ENCODE data around the gene SLC16A3. TPM values are rescaled to one million over a fixed set of nuclear protein-coding genes. Genes with fewer than 3 reads are reported as not detected.

SLC16A3 gene
- polyA plus RNA-seq, 1 of the 3 experiments (the other 2 are of a cell fraction) = 70.7 TPM

- Histone ChIP-seq H3K27me3 (ENCODE audit: insufficient read depth) (no peaks in the 10 kb centered on the region), H3K4me2 (no peak overlapping the region), H2AFZ (ENCODE audit: low read depth) (no peak overlapping the region), H3K36me3 (replicated peaks in 1 of 2; ENCODE audit: control insufficient read depth in 1 of 2, insufficient read depth in 2 of 2, low read length in 1 of 2) (peaks cover 23 to 44% of the 10 kb centered on the region in 2 experiments), H3K9me2 (no peaks in the 10 kb centered on the region), H3K9ac (no peak overlapping the region), H3K9me3 (no peaks in the 10 kb centered on the region), H3F3A (replicated peaks; ENCODE audit: insufficient read depth) (peaks cover 6% of the 10 kb centered on the region), H3K4me1 (ENCODE audit: control insufficient read depth in 1 of 2, insufficient read depth in 2 of 2, low read depth in 1 of 2, low read length in 1 of 2) (peaks cover 5 to 6% of the 10 kb centered on the region in 2 experiments; a peak in 2 of 4 replicates), H3K27ac (ENCODE audit: low read depth in 2 of 2, low read length in 1 of 2) (no peak overlapping the region), H3K4me3 (ENCODE audit: low read depth in 2 of 2, low read length in 1 of 2) (no peak overlapping the region), H4K20me1 (ENCODE audit: insufficient read depth) (0 out of 2 replicates have a peak, but pooled peaks cover 3% of the 10 kb centered on the region), H3K79me2 (ENCODE audit: insufficient read depth) (peaks cover 14% of the 10 kb centered on the region; the same call in 1 of the 2 replicates)
- ChIA-PET POLR2A (no interaction called here), CTCF (interaction anchor here (1.1 to 2.9 kb wide), 3 partner anchors 37 to 170 kb away, joined by 3 to 12 read pairs (median 4); no protein-coding TSS in a partner anchor)
- DNase-seq = no peak
- 95% methylated on average over 17 of the region's 17 CpGs for WGBS (ENCODE audit: low lambda C conversion rate)
- TF ChIP-seq YY1 (IDR thresholded peaks at IDR 0.05; ENCODE audit: low read depth) (no peak), NRF1 (IDR thresholded peaks at IDR 0.05; ENCODE audit: low read depth, low read length) (no peak), RAD21 (IDR thresholded peaks at IDR 0.05; ENCODE audit: low read length) (no peak), POLR2AphosphoS5 (IDR thresholded peaks at IDR 0.05; ENCODE audit: low read depth, low read length) (no peak), ZBTB33 (IDR thresholded peaks at IDR 0.05; ENCODE audit: borderline replicate concordance, low read depth) (no peak), CTCF (IDR thresholded peaks at IDR 0.05) (no peak), FOXJ3 (CRISPR knock-in tag; IDR thresholded peaks at IDR 0.05) (no peak), GABPA (IDR thresholded peaks at IDR 0.05; ENCODE audit: low read depth) (no peak), SIN3A (IDR thresholded peaks at IDR 0.05; ENCODE audit: borderline replicate concordance, low read depth, low read length) (no peak), USF2 (IDR thresholded peaks at IDR 0.05; ENCODE audit: borderline replicate concordance, low read depth, low read length) (no peak), USF1 (IDR thresholded peaks at IDR 0.05; ENCODE audit: borderline replicate concordance, low read depth) (no peak), RFX5 (IDR thresholded peaks at IDR 0.05; ENCODE audit: low read length) (no peak), TEAD4 (IDR thresholded peaks at IDR 0.05; ENCODE audit: borderline replicate concordance, insufficient read depth) (no peak), EZH2phosphoT487 (IDR thresholded peaks at IDR 0.05; ENCODE audit: borderline replicate concordance, low read depth) (no peak), RXRA (IDR thresholded peaks at IDR 0.05; ENCODE audit: borderline replicate concordance, low read depth) (no peak), NFIC (IDR thresholded peaks at IDR 0.05; ENCODE audit: borderline replicate concordance) (no peak), MEF2A (IDR thresholded peaks at IDR 0.05; ENCODE audit: borderline replicate concordance, low read depth) (no peak), PBX3 (IDR thresholded peaks at IDR 0.05) (no peak)
These were observed 28.7 kb upstream of the SLC16A3 start for GRCh38 chr17:82200135-82200534.

All from SK-N-SH (cell line).